ENCODE data around the gene HDLBP.

HDLBP gene

DNA sequence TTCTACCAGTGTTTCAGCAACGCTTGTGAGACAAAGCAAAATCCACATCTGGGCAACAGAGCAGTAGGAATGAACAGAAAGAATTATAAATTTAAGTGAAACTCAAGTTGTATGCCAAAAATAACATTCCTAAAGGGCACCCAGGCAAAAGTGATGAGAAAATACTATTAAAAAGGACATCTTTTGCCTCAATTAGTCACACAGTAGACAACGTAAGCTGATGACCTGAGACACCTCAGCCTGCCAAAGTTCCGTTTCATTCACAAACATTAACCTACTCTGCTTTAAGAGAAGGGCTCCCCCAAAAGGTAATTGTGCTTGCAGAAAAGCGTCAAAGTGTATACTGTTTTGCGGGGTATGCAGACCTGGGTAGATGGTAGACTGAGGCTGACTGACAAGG lies 7.2 kb downstream of the HDLBP start:
- no peak for DNase-seq
- Mint-ChIP-seq H3K9me3 (no peaks in the 10 kb centered on the region), H3K27ac (no peak overlapping the region)

GRCh38 chr2:241307055-241307454 lies 8.4 kb downstream of the HDLBP start:
- no peak overlapping the region for H3K4me3 Mint-ChIP-seq
- H3K27ac Mint-ChIP-seq, result no peak overlapping the region
- TF ChIP-seq CTCF (IDR thresholded peaks at IDR 0.05), result no peak
- no peaks in the 10 kb centered on the region for H3K9me3 Mint-ChIP-seq
- H3K27me3 Mint-ChIP-seq (ENCODE audit: low read depth, poor library complexity), result no peaks in the 10 kb centered on the region
- peaks cover 72% of the 10 kb centered on the region for H3K4me1 Mint-ChIP-seq
- DNase-seq, result no peak
- H3K36me3 Mint-ChIP-seq (ENCODE audit: low read depth), result peaks cover 7% of the 10 kb centered on the region

More for the DNA sequence above, 7.2 kb downstream of the HDLBP start:
- H3K4me3 Mint-ChIP-seq, result no peak overlapping the region
- no peaks in the 10 kb centered on the region for H3K27me3 Mint-ChIP-seq (ENCODE audit: low read depth, poor library complexity)
- H3K4me1 Mint-ChIP-seq, result peaks cover 71% of the 10 kb centered on the region
- H3K36me3 Mint-ChIP-seq (ENCODE audit: low read depth), result peaks cover 7% of the 10 kb centered on the region
- TF ChIP-seq CTCF (IDR thresholded peaks at IDR 0.05), result no peak

DNA sequence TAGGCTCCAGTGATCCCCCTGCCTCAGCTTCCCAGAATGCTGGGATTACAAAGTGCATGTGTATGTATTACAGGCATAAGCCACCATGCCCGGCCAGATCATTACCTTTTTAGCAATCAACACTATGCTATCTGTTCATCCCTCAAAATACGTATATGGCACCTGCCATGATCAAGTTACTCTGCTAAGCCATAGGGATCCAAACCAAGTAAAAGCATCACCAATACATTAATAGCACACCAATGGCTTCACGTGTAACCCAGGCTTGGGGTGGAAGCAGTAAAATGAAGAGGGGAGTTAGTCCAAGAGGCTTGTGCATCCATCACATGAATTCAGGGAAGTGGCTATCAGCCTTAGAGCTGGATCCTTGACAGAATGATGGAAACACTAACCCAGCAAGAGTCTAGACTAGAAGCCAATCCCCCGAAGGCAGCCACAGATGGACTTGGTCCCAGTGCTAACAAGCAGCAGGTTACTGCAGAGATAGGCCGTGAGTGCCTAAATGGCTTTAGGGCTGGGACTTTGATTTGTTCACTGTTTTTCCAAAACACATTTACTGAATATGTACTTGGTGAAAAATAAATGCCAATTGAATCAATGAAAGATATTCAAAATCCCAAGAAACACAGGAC lies 11.3 kb downstream of the HDLBP start:
- H3K9me3 Mint-ChIP-seq, result no peaks in the 10 kb centered on the region

GRCh38 chr2:241302759-241303651 lies 12.5 kb downstream of the HDLBP start:
- no peak overlapping the region for H3K4me3 Mint-ChIP-seq
- H3K27ac Mint-ChIP-seq, result peak overlapping the region; percentile 60
- no peak for DNase-seq
- no peaks in the 10 kb centered on the region for H3K9me3 Mint-ChIP-seq
- no peaks in the 10 kb centered on the region for H3K27me3 Mint-ChIP-seq (ENCODE audit: low read depth, poor library complexity)
- peaks cover 6% of the 10 kb centered on the region for H3K36me3 Mint-ChIP-seq (ENCODE audit: low read depth)
- no peak for TF ChIP-seq CTCF (IDR thresholded peaks at IDR 0.05)
- peaks cover 41% of the 10 kb centered on the region for H3K4me1 Mint-ChIP-seq

More for the DNA sequence above, 11.3 kb downstream of the HDLBP start:
- Mint-ChIP-seq H3K27ac (no peak overlapping the region), H3K36me3 (ENCODE audit: low read depth) (peaks cover 6% of the 10 kb centered on the region), H3K27me3 (ENCODE audit: low read depth, poor library complexity) (no peaks in the 10 kb centered on the region), H3K4me3 (no peak overlapping the region), H3K4me1 (peaks cover 43% of the 10 kb centered on the region)
- DNase-seq, result no peak
- TF ChIP-seq CTCF (IDR thresholded peaks at IDR 0.05), result no peak

DNA sequence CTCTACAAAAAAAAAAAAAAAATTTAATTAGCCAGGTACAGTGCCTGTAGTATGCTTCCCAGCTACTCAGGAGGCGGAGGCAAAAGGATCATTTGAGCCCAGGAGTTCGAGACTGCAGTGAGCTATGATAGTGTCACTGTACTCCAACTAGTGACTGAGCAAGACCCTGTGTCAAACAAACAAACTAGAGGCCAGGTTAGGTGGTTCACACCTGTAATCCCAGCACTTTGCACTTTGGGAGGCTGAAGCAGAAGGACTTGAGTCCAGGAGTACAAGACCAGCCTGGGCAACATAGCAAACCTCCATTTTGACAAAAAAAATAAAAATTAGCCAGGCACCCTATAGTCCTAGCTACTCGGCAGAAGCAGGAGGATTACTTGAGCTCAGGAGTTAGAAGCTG lies 13.4 kb downstream of the HDLBP start:
- no peak for TF ChIP-seq CTCF (IDR thresholded peaks at IDR 0.05)
- DNase-seq, result no peak
- Mint-ChIP-seq H3K9me3 (no peaks in the 10 kb centered on the region), H3K4me1 (peaks cover 36% of the 10 kb centered on the region), H3K27ac (no peak overlapping the region), H3K4me3 (no peak overlapping the region), H3K36me3 (ENCODE audit: low read depth) (peaks cover 13% of the 10 kb centered on the region), H3K27me3 (ENCODE audit: low read depth, poor library complexity) (no peaks in the 10 kb centered on the region)

Measured in nephron progenitor cell (in vitro differentiated cells).